Fibroblast of skin of scalp (primary cell): ENCODE results near the gene FAM25G.

ENCODE experiments used
- DNase-seq: peaks from one replicate; pipeline ENCODE4 v3.0.0-alpha.2; 2013

Gene FAM25G

DNA sequence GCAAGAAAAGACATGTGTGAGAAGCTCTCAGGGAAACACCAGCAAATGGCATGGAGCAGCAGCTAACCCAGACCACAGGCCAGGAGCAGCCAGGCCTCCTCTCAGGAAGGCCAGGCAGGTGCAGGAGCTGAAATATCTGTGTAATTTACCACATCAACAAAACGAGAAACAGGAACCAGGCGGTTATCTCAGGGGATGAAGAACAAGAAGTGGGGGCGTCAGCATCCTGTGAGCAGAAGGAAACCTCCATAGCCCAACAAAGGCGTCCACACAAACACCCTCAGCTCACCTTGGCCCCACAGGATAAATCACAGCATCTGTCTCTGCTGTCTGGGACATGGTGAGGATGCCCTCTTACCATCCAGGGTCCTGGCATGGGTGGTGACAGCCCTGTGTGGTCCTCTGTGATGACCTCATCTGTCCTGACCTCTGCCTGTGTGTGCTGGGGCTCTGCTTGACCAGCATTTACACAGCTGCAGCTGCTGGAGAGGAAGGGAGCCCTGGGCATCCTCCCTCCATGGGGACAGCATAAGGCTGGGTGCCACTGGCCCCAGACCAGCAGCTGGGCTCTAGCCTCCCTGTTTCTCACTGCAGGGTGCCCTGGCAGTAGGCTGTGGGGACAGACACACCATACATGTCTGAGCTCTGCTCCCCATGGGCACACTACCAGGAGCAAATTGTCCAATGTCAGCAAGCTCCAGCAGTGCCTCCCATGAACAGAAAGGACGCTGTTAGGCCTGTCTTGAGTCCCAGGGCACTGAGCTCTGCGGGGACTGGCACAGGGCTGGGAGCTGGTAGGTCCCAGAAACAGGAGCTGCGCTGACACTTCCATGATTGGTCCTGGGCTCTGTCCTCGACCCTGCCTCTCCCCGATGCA lies 42.2 kb downstream of the FAM25G start:
- DNase-seq, result no peak

GRCh38 chr10:47447705-47448104 lies 43.8 kb downstream of the FAM25G start:
- DNase-seq, result no peak

- DNase-seq, result no peak
These were observed 44.3 kb downstream of the FAM25G start for GRCh38 chr10:47447209-47447608.

DNA sequence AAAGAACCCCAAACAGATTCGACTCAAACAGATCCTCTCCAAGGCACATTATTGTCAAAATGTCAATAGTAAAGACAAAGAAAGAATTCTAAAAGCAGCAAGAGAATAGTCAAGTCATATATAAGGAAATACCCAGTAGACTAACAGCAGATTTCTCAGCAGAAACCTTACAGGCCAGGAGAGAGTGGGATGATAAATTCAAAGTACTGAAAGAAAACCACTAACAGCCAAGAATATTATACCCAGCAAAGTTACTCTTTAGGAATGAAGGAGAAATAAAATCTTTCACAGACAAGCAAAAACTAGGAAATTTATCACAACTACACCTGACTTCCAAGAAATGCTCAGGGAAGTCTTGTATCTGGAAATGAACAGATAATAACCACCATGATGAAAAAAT lies 45.8 kb downstream of the FAM25G start:
- no peak for DNase-seq

GRCh38 chr10:47444047-47444446 lies 47.5 kb downstream of the FAM25G start:
- DNase-seq, result no peak

DNA sequence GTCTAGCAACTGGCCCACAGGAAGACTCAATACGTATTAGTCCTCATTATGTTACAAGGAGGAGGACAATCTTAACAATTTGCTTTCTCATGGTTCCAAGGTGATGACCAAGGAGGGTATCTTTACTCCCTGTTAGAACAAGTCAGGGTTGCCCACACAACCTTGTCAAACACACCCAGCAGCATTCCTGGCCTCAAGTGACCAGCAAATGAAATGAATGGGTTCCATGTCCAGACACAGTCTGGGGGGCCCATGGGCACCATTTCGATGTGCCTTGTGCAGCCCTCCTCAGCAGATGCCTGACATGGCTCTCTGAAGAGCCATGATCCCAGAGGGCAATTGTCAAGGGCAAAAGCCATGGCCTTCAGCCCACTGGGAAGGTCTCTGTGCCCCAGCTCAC lies 48.4 kb downstream of the FAM25G start:
- DNase-seq, result no peak

GRCh38 chr10:47442351-47442750 lies 49.1 kb downstream of the FAM25G start:
- DNase-seq, result no peak

DNA sequence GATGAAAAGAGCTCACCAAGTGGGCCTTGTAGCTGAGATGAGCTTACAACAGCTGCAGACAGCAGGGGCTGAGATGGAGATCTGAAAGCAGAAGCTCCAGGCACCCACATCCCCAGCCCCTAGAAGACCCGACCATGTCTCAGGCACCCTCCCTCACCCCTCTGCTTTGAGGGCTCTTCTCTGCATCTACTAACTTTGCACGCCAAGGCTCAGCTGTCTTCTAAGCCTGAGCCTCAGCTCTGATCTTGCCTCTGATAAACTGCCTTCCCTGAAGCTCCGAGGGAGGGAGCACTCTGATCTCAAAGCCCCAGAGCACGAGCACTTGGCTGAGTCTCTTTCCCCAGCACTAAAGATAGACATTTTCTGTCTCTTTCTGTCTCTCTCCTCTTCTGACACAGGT lies 49.6 kb downstream of the FAM25G start:
- DNase-seq, result no peak

DNA sequence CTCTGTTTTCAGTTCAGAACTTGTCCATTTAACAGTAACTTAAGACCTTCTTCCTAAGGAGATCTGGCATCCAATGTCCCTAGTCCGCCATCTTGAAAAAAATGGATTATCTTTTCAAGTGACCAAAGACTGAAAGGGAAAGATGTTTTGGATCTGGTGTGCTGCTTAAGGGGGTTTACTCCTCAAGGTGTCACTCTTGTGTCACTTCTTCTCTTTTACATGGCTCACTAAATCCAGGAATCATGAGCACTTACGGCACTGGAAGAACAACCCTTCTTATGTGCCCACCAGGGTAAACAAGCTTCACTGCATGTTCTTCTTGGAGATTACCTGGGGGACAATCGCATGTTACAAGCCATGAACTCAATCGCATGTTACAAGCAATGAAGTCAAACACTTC lies 51.3 kb downstream of the FAM25G start:
- DNase-seq, result no peak

DNA sequence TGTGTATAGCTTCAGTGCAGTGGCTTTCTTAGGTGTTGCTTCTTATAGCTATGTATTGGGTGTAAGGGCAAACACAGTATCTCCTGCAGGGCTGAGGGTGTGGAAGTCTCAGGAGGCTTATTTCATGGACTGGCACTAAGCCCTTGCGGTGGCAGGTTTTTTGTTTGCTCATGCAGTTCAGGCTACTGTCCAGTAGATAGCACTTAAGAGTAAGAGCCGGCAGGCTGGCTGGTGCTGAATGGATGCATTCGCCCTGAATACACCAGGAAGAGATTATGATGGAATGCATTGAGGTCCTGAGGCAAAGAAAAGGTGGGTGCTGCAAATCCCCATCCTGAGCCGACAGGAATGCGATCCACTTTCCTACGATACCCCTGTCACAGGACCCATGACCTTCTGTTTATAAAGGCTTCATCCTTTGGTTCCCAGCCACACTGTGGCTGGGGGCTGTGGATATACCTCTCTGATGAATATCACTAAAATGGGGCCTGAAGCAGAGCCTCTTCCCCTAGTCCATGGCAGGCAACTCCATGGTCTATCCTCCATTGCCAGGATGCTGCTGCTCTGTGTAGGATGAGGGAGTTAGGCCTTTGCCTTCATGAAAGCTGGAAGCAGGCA lies 52.5 kb downstream of the FAM25G start:
- DNase-seq, result peak; percentile 65
